Fibroblast of skin of abdomen (primary cell): Measurements from ENCODE around the gene JAKMIP1.

Experiments
- DNase-seq: peaks from one replicate; pipeline ENCODE4 v3.0.0-alpha.2; 2013

Gene JAKMIP1

GRCh38 chr4:5988086-5988845 is 212.1 kb downstream of the JAKMIP1 start:
- no peak for DNase-seq

DNA sequence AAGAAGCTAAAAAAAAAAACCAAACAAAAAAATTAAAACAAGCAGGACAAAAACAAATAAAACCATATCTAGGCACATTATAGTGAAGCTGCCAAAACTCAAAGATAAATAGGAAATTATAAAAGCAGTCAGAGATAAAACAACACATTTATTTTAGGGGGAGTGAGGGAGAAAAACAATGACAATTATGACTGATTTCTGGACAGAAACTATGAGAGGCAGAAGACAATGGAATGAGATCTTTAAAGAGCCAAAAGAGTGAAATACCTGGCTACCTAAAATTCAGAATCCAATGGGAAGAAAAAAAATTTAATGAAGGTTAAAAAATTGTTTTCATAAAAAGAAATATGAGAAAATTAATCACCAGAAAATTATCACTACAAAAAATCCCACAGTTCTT is 215.5 kb downstream of the JAKMIP1 start:
- DNase-seq, result no peak

DNA sequence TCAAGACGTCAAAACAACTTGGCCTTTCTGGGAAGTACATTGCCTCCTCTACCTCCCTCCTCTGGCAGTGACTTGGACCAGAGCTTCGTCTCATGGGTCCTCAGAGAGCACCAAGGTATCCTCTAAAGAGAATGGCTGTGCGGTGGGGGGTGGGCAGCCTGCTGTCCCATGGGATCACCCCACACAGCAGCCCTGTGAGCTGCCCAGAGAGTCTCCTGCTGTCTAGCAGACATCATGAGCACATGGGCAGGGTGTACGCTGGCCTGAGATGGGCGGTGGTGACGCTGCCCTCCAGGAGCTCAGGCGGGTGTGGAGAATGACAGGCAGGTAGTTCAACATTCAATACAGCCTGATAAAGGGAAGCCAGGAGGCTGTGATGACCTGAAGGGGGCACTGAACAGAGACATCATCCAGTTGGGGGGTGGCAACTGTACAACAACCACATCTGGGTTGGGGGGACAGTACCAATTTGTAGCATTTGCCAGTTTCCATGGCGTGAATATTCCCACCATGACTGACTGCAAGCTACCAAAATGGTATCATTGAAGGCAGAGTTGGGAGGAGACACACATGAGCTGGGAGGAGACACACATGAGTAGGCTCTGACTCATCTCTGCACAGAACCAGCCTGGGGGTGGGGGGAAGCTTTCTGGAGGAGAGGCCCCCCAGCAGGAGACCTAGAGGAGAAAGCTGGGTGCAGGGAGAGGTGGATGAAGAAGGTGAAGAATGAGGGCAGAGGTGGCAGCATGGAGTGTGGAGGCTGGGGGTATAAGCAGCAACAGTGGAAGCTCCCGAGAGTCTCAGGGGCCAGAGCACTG is 218.0 kb downstream of the JAKMIP1 start:
- no peak for DNase-seq

DNA sequence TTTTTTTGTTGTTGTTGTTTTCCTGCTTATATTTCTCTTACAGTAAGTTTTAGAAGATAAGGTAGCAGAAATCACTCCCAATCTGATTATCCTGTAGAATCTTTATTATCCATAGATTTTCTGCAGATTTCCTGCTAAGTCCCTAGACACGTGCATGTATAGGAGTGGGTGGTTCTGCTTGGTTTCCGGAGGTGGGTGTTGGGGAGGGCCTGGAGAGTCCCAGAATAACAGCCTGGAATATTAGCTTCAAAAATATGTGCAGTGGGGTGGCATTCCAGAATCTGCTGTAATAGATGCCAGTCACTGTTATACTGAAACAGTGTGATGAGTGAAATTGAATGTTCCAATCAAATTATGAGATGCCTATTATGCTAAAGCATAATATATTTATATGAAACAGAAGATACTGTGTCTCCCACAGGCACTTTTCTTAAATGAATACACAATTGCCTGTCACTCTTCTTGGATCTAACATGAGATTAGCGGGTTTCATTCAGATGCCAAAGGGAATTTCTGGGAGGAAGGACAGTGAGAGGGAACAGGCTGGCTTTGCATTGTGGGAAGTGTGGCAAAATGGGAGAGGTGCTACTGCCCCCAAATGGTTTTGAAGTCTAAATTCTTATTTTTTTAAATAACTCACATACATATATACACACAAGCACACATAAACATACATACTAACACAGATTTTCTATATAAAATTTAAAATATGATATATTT is 219.8 kb downstream of the JAKMIP1 start:
- no peak for DNase-seq

- DNase-seq, result no peak
Measured at GRCh38 chr4:5979981-5980380, 220.4 kb downstream of the JAKMIP1 start.

GRCh38 chr4:5976921-5977320 is 223.4 kb downstream of the JAKMIP1 start:
- DNase-seq, result no peak

- no peak for DNase-seq
Measured at GRCh38 chr4:5976431-5976830, 223.9 kb downstream of the JAKMIP1 start.
